OCI-LY7 (cell line): ENCODE measurements around the gene RAPGEF6.

ENCODE experiments used
- EZH2phosphoT487 ChIP-seq: fragments of 200-600 bp; sonication (generic); IDR thresholded peaks from 2 replicates; pipeline ENCODE4 v1.6.1; 2018; ENCODE audit warnings: low read depth, borderline replicate concordance, mild to moderate bottlenecking, mixed run types, antibody characterized with exemption, low read length, moderate library complexity, mixed read lengths
- TF ChIP-seq, protein P1 (sequence below): fragments of 200-600 bp; sonication (generic); conservative IDR thresholded peaks from 2 replicates; pipeline ENCODE4 v1.5.1; 2014; ENCODE audit warnings: mild to moderate bottlenecking, antibody characterized with exemption, low read length, moderate library complexity, mixed read lengths

DNA sequence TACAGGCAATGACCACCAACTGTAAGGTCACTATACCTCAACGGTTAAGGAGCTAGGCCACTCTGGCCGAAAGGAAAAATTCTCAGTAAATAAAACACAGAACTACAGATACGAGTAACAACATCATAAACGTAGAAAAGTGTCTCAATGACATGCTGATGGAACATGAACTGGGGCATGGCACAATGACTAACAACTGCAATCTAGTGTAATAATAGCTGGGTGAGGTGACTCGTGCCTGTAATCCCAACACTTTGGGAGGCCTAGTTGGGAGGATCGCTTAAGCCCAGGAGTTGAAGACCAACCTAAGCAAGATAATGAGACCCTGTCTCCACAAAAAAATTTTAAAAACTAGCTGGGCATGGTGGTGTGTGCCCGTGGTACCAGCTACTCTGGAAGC, 9.8 kb upstream of the RAPGEF6 start:
- TF ChIP-seq, protein P1, sequence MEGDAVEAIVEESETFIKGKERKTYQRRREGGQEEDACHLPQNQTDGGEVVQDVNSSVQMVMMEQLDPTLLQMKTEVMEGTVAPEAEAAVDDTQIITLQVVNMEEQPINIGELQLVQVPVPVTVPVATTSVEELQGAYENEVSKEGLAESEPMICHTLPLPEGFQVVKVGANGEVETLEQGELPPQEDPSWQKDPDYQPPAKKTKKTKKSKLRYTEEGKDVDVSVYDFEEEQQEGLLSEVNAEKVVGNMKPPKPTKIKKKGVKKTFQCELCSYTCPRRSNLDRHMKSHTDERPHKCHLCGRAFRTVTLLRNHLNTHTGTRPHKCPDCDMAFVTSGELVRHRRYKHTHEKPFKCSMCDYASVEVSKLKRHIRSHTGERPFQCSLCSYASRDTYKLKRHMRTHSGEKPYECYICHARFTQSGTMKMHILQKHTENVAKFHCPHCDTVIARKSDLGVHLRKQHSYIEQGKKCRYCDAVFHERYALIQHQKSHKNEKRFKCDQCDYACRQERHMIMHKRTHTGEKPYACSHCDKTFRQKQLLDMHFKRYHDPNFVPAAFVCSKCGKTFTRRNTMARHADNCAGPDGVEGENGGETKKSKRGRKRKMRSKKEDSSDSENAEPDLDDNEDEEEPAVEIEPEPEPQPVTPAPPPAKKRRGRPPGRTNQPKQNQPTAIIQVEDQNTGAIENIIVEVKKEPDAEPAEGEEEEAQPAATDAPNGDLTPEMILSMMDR = no peak
- TF ChIP-seq EZH2phosphoT487 = no peak
